HG03280 (cell line): ENCODE data around the gene ARMC10.
"Not testable (repeated sequence)": the region's sequence is repeated elsewhere in the genome, so short reads cannot be mapped to it uniquely, and the experiment has no call there.

Experiments
- ATAC-seq: cut with Tn5 transposase; IDR thresholded peaks from one replicate; pipeline ENCODE4 v1.9.1; 2021; ENCODE audit warnings: mild to moderate bottlenecking, moderate library complexity; ENCODE audit not compliant: unreplicated experiment

Gene ARMC10

GRCh38 chr7:103077318-103077717, 2.4 kb downstream of the ARMC10 start:
- ATAC-seq = no peak

DNA sequence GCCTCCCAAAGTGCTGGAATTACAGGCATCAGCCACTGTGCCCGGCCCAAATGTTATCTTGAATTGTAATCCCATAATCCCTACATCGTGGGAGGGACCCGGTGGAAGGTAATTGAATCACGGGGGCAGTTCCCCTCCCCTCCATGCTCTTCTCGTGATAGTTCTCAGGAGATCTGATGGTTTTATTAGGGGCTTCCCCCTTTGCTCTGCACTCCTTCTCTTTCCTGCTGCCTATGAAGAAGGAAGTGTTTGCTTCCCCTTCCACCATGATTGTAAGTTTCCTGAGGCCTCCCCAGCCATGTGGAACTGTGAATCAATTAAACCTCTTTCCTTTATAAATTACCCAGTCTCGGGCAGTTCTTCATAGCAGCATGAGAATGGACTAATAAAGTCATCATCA, 3.3 kb downstream of the ARMC10 start:
- not testable (repeated sequence) for ATAC-seq

- no peak for ATAC-seq
These were observed 4.9 kb downstream of the ARMC10 start for GRCh38 chr7:103079836-103080235.

DNA sequence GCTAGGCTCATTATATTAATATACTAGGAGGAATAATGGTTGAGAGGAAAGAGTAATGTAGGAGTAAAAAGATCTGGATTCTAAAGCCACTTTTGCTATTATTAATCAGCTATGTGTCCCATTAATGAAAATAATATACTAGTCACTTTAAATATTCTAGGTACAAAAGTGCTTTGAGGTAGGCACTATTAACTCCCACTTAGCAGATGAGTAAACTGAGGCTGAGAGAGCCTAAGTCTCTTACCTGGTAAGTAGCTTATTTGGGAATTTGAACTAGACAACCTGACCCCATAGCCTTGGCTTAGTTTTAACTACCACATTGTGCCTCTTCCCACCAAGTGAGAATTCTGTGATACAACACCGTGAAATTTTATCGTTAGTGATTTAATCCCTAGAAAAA, 6.0 kb downstream of the ARMC10 start:
- no peak for ATAC-seq

DNA sequence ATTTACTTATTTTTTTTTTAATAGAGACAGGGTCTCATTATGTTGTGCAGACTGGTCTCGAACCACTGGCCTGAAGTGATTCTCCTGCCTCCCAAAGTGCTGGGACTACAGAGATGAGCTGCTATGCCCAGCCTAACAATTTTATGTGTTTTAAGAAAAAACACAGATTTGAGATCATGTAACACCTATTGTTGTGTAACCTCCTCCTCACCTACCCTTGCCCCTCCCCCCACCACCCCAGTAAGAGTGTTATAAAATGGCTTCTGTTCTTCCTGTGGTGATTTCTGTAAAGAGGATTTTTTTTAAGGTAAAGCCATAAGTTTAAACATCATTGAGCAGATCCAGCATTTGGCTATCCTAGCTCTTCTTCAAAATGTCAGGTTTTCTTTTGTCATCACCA, 7.6 kb downstream of the ARMC10 start:
- no peak for ATAC-seq

DNA sequence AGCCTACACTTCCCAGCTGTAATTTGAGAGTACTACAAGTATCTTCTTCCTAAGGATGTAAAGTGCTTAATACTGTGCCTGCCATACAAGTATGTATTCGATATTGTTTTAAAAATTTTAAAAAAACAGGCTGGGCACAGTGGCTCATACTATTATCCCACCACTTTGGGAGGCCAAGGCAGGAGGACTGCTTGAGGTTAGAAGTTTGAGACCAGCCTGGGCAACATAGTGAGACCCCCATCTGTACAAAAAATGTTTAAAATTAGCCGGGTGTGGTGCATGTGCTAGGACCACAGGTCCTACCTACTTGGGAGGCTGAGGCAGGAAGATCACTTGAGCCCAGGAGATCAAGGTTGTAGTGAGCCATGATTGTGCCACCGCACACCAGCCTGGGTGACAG, 8.3 kb downstream of the ARMC10 start:
- no peak for ATAC-seq

GRCh38 chr7:103092321-103092720, 17.4 kb downstream of the ARMC10 start:
- not testable (repeated sequence) for ATAC-seq

DNA sequence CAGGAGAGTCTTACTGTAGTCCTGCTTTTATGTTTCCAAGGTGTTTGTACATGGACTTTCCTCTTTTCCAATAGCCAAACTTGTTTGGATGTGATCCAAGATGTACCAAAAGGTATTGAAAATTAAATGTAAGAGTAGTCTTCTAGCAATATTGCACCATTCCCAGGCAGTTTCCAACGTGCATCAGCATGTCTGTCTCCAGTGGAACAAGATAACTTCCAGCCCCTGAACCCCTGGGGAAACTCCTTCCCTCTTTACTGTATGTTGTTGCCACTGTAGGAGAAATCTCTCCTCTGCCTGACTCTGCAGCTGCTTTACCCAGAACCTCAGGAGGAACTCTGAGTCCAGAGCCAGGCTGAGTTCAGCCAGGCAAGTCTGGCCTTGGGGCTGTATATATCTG, 18.5 kb downstream of the ARMC10 start:
- ATAC-seq = no peak

DNA sequence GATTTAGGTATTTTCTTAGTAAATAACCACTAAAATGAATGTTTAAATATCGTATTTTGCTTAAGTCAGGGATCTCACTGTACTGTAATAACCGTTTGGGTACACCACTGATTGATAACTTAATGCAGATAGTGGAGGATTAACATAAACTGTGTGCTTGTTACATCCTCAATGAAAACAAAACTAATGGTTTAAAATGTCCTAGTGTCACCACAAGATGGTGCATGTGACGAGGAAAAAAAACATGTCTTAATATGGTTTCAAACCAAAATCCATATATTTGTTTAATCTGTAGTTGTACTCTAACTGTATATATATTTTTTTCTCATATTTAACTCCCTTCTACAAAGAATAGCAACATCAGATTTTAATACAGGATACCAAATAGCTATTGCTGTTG, 19.2 kb downstream of the ARMC10 start:
- no peak for ATAC-seq

DNA sequence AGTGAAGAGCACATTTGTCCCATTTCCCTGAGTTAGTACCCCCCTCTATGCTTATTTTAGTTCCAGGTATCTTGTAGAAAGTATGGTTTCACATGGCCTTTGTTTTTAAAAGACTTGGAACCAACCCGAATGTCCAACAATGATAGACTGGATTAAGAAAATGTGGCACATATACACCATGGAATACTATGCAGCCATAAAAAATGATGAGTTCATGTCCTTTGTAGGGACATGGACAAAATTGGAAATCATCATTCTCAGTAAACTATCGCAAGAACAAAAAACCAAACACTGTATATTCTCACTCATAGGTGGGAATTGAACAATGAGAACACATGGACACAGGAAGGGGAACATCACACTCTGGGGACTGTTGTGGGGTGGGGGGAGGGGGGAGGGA, 20.6 kb downstream of the ARMC10 start:
- ATAC-seq = not testable (repeated sequence)

DNA sequence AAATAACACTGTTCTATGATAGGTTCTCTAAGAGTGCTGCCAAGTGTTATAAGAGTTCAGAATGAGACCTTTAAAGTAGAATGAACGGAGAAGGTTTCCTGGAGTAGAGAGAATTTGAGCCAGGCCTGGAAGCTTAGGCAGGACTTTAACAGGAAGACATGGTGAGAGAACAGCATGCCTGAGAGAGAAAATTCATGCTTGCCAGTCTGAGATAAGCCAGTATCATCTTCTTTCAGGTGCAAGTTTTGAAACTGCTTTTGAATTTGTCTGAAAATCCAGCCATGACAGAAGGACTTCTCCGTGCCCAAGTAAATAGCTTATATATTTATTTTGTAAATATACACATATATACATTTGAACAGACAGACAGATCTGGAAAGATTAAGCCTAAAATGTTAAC, 22.1 kb downstream of the ARMC10 start:
- ATAC-seq = no peak

- no peak for ATAC-seq
These were observed 25.4 kb downstream of the ARMC10 start for GRCh38 chr7:103100348-103100747.

GRCh38 chr7:103101543-103101942, 26.6 kb downstream of the ARMC10 start:
- no peak for ATAC-seq

DNA sequence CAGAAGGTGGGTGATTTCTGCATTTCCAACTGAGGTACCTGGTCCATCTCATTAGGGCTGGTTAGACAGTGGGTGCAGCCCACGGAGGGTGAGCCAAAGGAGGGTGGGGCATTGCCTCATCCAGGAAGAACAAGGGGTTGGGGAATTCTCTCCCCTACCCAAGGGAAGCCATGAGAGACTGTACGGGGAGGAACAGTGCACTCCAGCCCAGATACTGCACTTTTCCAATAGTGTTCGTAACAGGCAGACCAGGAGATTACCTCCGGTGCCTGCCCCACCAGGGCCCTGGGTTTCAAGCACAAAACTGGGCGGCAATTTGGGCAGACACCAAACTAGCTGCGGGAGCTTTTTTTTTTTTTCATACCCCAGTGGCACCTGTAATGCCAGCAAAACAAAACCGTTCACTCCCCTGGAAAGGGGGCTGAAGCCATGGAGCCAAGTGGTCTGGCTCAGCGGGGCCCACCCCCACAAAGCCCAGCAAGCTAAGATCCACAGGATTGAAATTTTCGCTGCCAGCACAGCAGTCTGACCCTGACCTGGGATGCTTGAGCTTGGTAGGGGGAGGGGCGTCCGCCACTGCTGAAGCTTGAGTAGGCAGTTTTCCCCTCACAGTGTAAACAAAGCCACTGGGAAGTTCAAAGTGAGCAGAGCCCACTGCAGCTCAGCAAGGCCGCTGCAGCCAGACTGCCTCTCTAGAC, 31.2 kb downstream of the ARMC10 start:
- no peak for ATAC-seq

GRCh38 chr7:103106703-103107070, 31.7 kb downstream of the ARMC10 start:
- ATAC-seq = not testable (repeated sequence)

GRCh38 chr7:103113164-103113563, 38.2 kb downstream of the ARMC10 start:
- no peak for ATAC-seq

GRCh38 chr7:103114576-103115008, 39.7 kb downstream of the ARMC10 start:
- ATAC-seq = no peak

DNA sequence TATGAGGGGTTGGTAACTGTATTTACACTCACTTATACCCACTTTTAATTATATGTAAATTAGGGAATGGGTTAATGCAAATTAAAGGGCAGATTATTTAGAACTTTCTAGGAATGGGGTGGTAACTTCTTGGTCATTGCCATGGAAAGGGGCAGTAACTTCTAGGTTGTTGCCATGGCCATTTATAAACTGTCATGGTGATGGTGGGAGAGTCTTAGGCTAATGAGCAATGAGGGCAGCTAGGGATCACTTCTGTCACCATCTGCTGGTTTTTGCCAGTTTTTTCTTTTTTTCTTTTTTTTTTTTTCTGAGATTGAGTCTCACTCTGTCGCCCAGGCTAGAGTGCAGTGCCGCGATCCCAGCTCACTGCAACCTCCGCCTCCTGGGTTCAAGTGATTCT, 40.8 kb downstream of the ARMC10 start:
- ATAC-seq = no peak

DNA sequence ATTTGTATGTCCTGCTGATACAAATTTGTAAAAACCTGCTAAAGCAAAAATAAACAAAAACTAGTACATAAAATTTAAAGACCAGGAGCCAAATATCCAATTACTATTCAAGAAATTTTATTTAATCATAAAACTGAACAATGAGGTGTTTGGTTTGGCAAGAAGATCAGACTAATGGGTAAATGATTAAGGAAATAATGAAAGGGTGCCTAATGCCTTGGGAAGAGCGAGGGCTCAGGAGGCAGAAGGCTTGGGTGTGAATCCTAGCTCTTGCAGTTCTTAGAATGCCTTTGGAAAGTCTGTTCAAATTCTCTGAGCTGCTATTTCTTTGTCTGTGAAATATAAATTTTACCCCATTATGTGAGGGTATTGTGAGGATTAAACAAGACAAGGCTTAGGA, 41.6 kb downstream of the ARMC10 start:
- ATAC-seq = no peak

DNA sequence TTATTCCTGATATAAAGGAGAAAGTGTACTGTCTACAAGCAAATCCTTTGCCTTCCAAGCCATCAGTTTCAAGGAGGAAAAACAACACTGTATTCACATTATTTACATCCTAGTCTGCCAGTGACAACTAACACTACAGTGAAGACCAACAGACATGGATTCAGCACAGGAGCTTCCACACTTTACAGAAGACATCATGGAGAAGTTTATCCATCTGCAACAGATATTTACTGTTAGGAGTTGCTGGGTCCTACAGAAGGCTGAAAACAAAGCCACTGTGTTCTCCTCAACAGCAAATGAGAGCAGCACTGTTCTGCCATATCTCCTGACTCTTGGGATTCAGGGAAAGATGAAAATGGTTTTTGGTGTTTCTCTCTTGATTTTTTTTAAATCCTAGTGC, 42.1 kb downstream of the ARMC10 start:
- ATAC-seq = no peak

- ATAC-seq = no peak
These were observed 42.5 kb downstream of the ARMC10 start for GRCh38 chr7:103117465-103117864.

DNA sequence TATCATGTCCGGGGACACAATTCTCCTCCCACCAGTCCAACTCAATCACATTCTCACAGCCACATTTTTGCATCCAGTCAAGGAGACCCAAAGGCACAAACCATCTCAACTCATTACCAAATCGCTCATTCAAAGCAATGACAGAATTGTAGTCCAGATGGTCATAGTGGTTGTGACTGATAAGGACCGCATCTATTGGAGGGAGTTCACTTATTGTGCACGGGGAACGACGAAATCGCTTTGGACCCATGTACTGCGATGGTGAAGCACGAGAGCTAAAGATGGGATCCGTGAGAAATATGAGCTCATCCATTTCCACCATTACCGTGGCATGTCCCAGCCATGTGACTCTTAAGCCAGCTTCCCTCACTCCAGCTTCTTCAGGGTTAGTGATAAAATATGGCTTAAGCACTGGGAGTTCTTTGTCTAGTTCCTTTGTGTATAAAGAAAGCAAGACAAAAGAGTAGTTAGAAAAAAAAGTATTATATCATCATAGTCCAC, 44.9 kb downstream of the ARMC10 start:
- ATAC-seq = no peak

- ATAC-seq = no peak
These were observed 45.4 kb downstream of the ARMC10 start for GRCh38 chr7:103120362-103120761.
